Trophoblast cell (in vitro differentiated cells and primary cell): Measurements from ENCODE around the gene RNASE8.

Experiments used
- DNase-seq, 2 donors: peaks; one replicate each; pipeline ENCODE4 v3.0.0-alpha.2; 2016
- H2AFZ ChIP-seq: 2 replicates; pipeline ENCODE4 v1.6.1; 2013; ENCODE audit warnings: low read length, moderate library complexity, mild to moderate bottlenecking; ENCODE audit not compliant: insufficient read depth, poor library complexity
- H2AK5ac ChIP-seq: 2 replicates; pipeline ENCODE4 v1.6.1; 2013; ENCODE audit warnings: mild to moderate bottlenecking, low read length
- H2BK120ac ChIP-seq: 2 replicates; pipeline ENCODE4 v1.6.1; 2013; ENCODE audit warnings: low read length, mild to moderate bottlenecking, moderate library complexity; ENCODE audit not compliant: insufficient read depth, poor library complexity
- H2BK12ac ChIP-seq: 2 replicates; pipeline ENCODE4 v1.6.1; 2013; ENCODE audit warnings: mild to moderate bottlenecking, low read length, moderate library complexity
- H2BK5ac ChIP-seq: 2 replicates; pipeline ENCODE4 v1.6.1; 2013; ENCODE audit warnings: low read length, low read depth, moderate library complexity, mild to moderate bottlenecking; ENCODE audit not compliant: poor library complexity
- H3K14ac ChIP-seq: 2 replicates; pipeline ENCODE4 v1.6.1; 2013; ENCODE audit warnings: mild to moderate bottlenecking, low read length
- H3K18ac ChIP-seq: 2 replicates; pipeline ENCODE4 v1.6.1; 2013; ENCODE audit warnings: mild to moderate bottlenecking, low read length
- H3K23ac ChIP-seq: 2 replicates; pipeline ENCODE4 v1.6.1; 2013; ENCODE audit warnings: low read length
- H3K27ac ChIP-seq: 2 replicates; pipeline ENCODE4 v1.5.1; 2013; ENCODE audit warnings: low read depth, mild to moderate bottlenecking, inconsistent platforms, low read length, moderate library complexity
- H3K27me3 ChIP-seq: 2 replicates; pipeline ENCODE4 v1.6.1; 2013; ENCODE audit warnings: inconsistent platforms, mild to moderate bottlenecking, low read length, moderate library complexity; ENCODE audit not compliant: insufficient read depth
- H3K36me3 ChIP-seq, 2 experiments: 1 replicate in 1 of 2; 2 replicates in 1 of 2; pipeline ENCODE4 v1.6.1; 2013; ENCODE audit warnings: low read length in 2 of 2, mild to moderate bottlenecking in 2 of 2, moderate library complexity in 1 of 2; ENCODE audit not compliant: insufficient read depth in 2 of 2, control insufficient read depth in 1 of 2
- H3K4ac ChIP-seq: 2 replicates; pipeline ENCODE4 v1.6.1; 2013; ENCODE audit warnings: low read depth, mild to moderate bottlenecking, low read length, moderate library complexity
- H3K4me1 ChIP-seq, 2 experiments: 1 replicate in 1 of 2; 2 replicates in 1 of 2; pipeline ENCODE4 v1.6.1; 2013; ENCODE audit warnings: low read length in 2 of 2, mild to moderate bottlenecking in 2 of 2, moderate library complexity in 1 of 2; ENCODE audit not compliant: insufficient read depth in 2 of 2, control insufficient read depth in 1 of 2
- H3K4me2 ChIP-seq: 2 replicates; pipeline ENCODE4 v1.6.1; 2013; ENCODE audit warnings: inconsistent platforms, mild to moderate bottlenecking, low read length, moderate library complexity
- H3K4me3 ChIP-seq: 2 replicates; pipeline ENCODE4 v1.5.1; 2013; ENCODE audit warnings: mild to moderate bottlenecking, low read depth, low read length, inconsistent platforms
- H3K79me1 ChIP-seq: one replicate; pipeline ENCODE4 v1.6.1; 2013; ENCODE audit warnings: low read length
- H3K79me2 ChIP-seq: 2 replicates; pipeline ENCODE4 v1.6.1; 2013; ENCODE audit warnings: low read length, mild to moderate bottlenecking; ENCODE audit not compliant: control insufficient read depth, insufficient read depth, poor library complexity
- H3K9ac ChIP-seq: 2 replicates; pipeline ENCODE4 v1.6.1; 2013; ENCODE audit warnings: mild to moderate bottlenecking, low read length
- H3K9me3 ChIP-seq: 2 replicates; pipeline ENCODE4 v1.6.1; 2013; ENCODE audit warnings: low read depth, mild to moderate bottlenecking, control low read depth, inconsistent platforms, low read length; ENCODE audit not compliant: insufficient read depth
- H4K12ac ChIP-seq: 2 replicates; pipeline ENCODE4 v1.6.1; 2013; ENCODE audit warnings: low read depth, mild to moderate bottlenecking, low read length, moderate library complexity
- H4K8ac ChIP-seq: 2 replicates; pipeline ENCODE4 v1.6.1; 2013; ENCODE audit warnings: low read depth, mild to moderate bottlenecking, low read length, moderate library complexity
- H4K91ac ChIP-seq: one replicate; pipeline ENCODE4 v1.6.1; 2013; ENCODE audit warnings: low read depth, mild to moderate bottlenecking, low read length, moderate library complexity
- WGBS: extraction: QIAGEN DNeasy Blood & Tissue Kit; methylation state at CpG from one replicate; pipeline ENCODE4 v1.1.7; 2013; ENCODE audit warnings: missing lambda C conversion rate; ENCODE audit not compliant: insufficient read length, insufficient coverage; ENCODE audit errors: extremely low coverage; 5-methylcytosine and 5-hydroxymethylcytosine counted together

The RNASE8 gene

GRCh38 chr14:21091821-21092272 lies 34.2 kb downstream of the RNASE8 start:
- no peaks in the 10 kb centered on the region for H3K79me2 ChIP-seq
- no peaks in the 10 kb centered on the region for H3K9me3 ChIP-seq
- no peak overlapping the region for H3K4me2 ChIP-seq
- no peak overlapping the region for H3K18ac ChIP-seq
- no peak overlapping the region for H3K4me3 ChIP-seq
- no peak overlapping the region for H2AK5ac ChIP-seq
- WGBS, result no CpG with 5 or more reads among the region's 42 CpGs
- H3K4me1 ChIP-seq, result peaks cover 0 to 7% of the 10 kb centered on the region in 2 experiments
- H3K79me1 ChIP-seq, result no peaks in the 10 kb centered on the region
- H4K8ac ChIP-seq, result no peak overlapping the region
- no peak overlapping the region for H2AFZ ChIP-seq
- no peak overlapping the region for H2BK120ac ChIP-seq
- H3K9ac ChIP-seq, result no peak overlapping the region
- no peak overlapping the region for H3K23ac ChIP-seq
- H3K36me3 ChIP-seq, result peaks cover 35 to 48% of the 10 kb centered on the region in 2 experiments
- H3K27ac ChIP-seq, result no peak overlapping the region
- no peak overlapping the region for H2BK12ac ChIP-seq
- H3K4ac ChIP-seq, result no peak overlapping the region
- H3K27me3 ChIP-seq, result no peaks in the 10 kb centered on the region
- H2BK5ac ChIP-seq, result no peak overlapping the region
- no peak overlapping the region for H4K91ac ChIP-seq
- DNase-seq, result no peak
- no peak overlapping the region for H3K14ac ChIP-seq
- H4K12ac ChIP-seq, result no peak overlapping the region

GRCh38 chr14:21092273-21093011 lies 34.8 kb downstream of the RNASE8 start:
- Histone ChIP-seq H2AFZ (no peak overlapping the region), H3K27ac (no peak overlapping the region), H3K9ac (no peak overlapping the region), H4K12ac (no peak overlapping the region), H3K9me3 (no peaks in the 10 kb centered on the region), H3K23ac (no peak overlapping the region), H2AK5ac (no peak overlapping the region), H4K8ac (no peak overlapping the region), H2BK120ac (no peak overlapping the region), H3K4me3 (no peak overlapping the region), H3K79me1 (no peaks in the 10 kb centered on the region), H3K27me3 (no peaks in the 10 kb centered on the region), H3K4me2 (no peak overlapping the region), H3K18ac (no peak overlapping the region), H3K79me2 (no peaks in the 10 kb centered on the region), H2BK12ac (no peak overlapping the region), H2BK5ac (no peak overlapping the region), H3K36me3 (peaks cover 29 to 42% of the 10 kb centered on the region in 2 experiments), H4K91ac (no peak overlapping the region), H3K4me1 (peaks cover 0 to 7% of the 10 kb centered on the region in 2 experiments), H3K4ac (no peak overlapping the region), H3K14ac (no peak overlapping the region)
- no CpG with 5 or more reads among the region's 59 CpGs for WGBS
- peak; percentile 52 to 86 for DNase-seq

GRCh38 chr14:21093018-21093417 lies 35.4 kb downstream of the RNASE8 start:
- H3K23ac ChIP-seq, result no peak overlapping the region
- peaks cover 0 to 7% of the 10 kb centered on the region in 2 experiments for H3K4me1 ChIP-seq
- H4K91ac ChIP-seq, result no peak overlapping the region
- no peaks in the 10 kb centered on the region for H3K27me3 ChIP-seq
- no peak overlapping the region for H2BK12ac ChIP-seq
- no peak overlapping the region for H3K27ac ChIP-seq
- H3K9ac ChIP-seq, result no peak overlapping the region
- no peak overlapping the region for H3K4me2 ChIP-seq
- H3K4ac ChIP-seq, result no peak overlapping the region
- H4K12ac ChIP-seq, result no peak overlapping the region
- H3K79me1 ChIP-seq, result no peaks in the 10 kb centered on the region
- H3K9me3 ChIP-seq, result no peaks in the 10 kb centered on the region
- no peak overlapping the region for H3K4me3 ChIP-seq
- H2AK5ac ChIP-seq, result no peak overlapping the region
- H2BK120ac ChIP-seq, result no peak overlapping the region
- H3K79me2 ChIP-seq, result no peaks in the 10 kb centered on the region
- no peak overlapping the region for H4K8ac ChIP-seq
- DNase-seq, result peak in 1 of 2 donors; percentile 36
- H3K18ac ChIP-seq, result no peak overlapping the region
- H2AFZ ChIP-seq, result no peak overlapping the region
- H2BK5ac ChIP-seq, result no peak overlapping the region
- H3K36me3 ChIP-seq, result peaks cover 29 to 37% of the 10 kb centered on the region in 2 experiments
- no peak overlapping the region for H3K14ac ChIP-seq
- no CpG with 5 or more reads among the region's 36 CpGs for WGBS

GRCh38 chr14:21093769-21094681 lies 36.4 kb downstream of the RNASE8 start:
- Histone ChIP-seq H3K9ac (no peak overlapping the region), H3K36me3 (peaks cover 25 to 29% of the 10 kb centered on the region in 2 experiments)

More at GRCh38 chr14:21093769-21094681, 36.4 kb downstream of the RNASE8 start:
- H3K79me1 ChIP-seq, result no peaks in the 10 kb centered on the region
- H3K27ac ChIP-seq, result no peak overlapping the region
- H2BK120ac ChIP-seq, result no peak overlapping the region
- H3K9me3 ChIP-seq, result no peaks in the 10 kb centered on the region
- no peak overlapping the region for H3K4me2 ChIP-seq
- no peaks in the 10 kb centered on the region for H3K79me2 ChIP-seq
- H3K27me3 ChIP-seq, result no peaks in the 10 kb centered on the region
- no peak overlapping the region for H4K12ac ChIP-seq
- no peak overlapping the region for H3K4ac ChIP-seq
- H3K4me1 ChIP-seq, result peaks cover 0 to 9% of the 10 kb centered on the region in 2 experiments
- no peak overlapping the region for H4K91ac ChIP-seq
- no peak overlapping the region for H2BK12ac ChIP-seq
- no peak overlapping the region for H2AK5ac ChIP-seq
- no peak overlapping the region for H3K4me3 ChIP-seq
- H3K14ac ChIP-seq, result no peak overlapping the region
- no peak overlapping the region for H3K23ac ChIP-seq
- H2BK5ac ChIP-seq, result no peak overlapping the region
- H4K8ac ChIP-seq, result no peak overlapping the region
- whole genome bisulfite sequencing, result no CpG with 5 or more reads among the region's 7 CpGs
- no peak for DNase-seq
- no peak overlapping the region for H3K18ac ChIP-seq
- no peak overlapping the region for H2AFZ ChIP-seq
